Activated CD4-positive, alpha-beta memory T cell treated with anti-CD3 and anti-CD28 coated beads for 36 hours (primary cell): ENCODE data around the gene YDJC. TPM values are rescaled to one million over a fixed set of nuclear protein-coding genes. Genes with fewer than 3 reads are reported as not detected.
"Not testable (repeated sequence)": the region's sequence is repeated elsewhere in the genome, so short reads cannot be mapped to it uniquely, and the experiment has no call there.

Experiments used
- CTCF ChIA-PET: fragments of 350-600 bp; sonication (Branson Sonifier 250); formaldehyde crosslinking; loops from one replicate; lab custom pipeline; 2021; ENCODE audit warnings: antibody characterized with exemption, inconsistent platforms; lab: Charles Lee
- POLR2A ChIA-PET: fragments of 350-600 bp; sonication (Branson Sonifier 250); formaldehyde crosslinking; loops from one replicate; lab custom pipeline; 2021; ENCODE audit warnings: antibody characterized with exemption; lab: Charles Lee
- DNase-seq: peaks from one replicate; pipeline ENCODE4 v3.0.0-alpha.2; 2020
- H3K27ac Mint-ChIP-seq: one replicate; pipeline ENCODE4 v1.8.0; 2021; ENCODE audit warnings: mixed read lengths
- H3K27me3 Mint-ChIP-seq: one replicate; pipeline ENCODE4 v1.8.0; 2021; ENCODE audit warnings: mixed read lengths
- H3K36me3 Mint-ChIP-seq: one replicate; pipeline ENCODE4 v1.8.0; 2021; ENCODE audit warnings: mixed read lengths
- H3K4me1 Mint-ChIP-seq: one replicate; pipeline ENCODE4 v1.8.0; 2021; ENCODE audit warnings: low read depth, mixed read lengths
- H3K4me3 Mint-ChIP-seq: one replicate; pipeline ENCODE4 v1.8.0; 2021; ENCODE audit warnings: mild to moderate bottlenecking, mixed read lengths
- H3K9me3 Mint-ChIP-seq: one replicate; pipeline ENCODE4 v1.8.0; 2021; ENCODE audit warnings: mixed read lengths
- intact Hi-C: fragments of 100-400 bp; cut with micrococcal nuclease; formaldehyde crosslinking; loops from one replicate; pipeline ENCODE4 v1.15.1; 2023
- total RNA-seq, 2 experiments: library from RNA; stranded (reverse); gene quantifications; one replicate each; pipeline ENCODE4 v1.2.3, GENCODE V29; 2021

Gene YDJC
- total RNA-seq, 2 experiments from 2014 or later: 45.3 to 47.1 TPM

- H3K27me3 Mint-ChIP-seq, H3K36me3 Mint-ChIP-seq, DNase-seq, H3K4me3 Mint-ChIP-seq, H3K9me3 Mint-ChIP-seq, intact Hi-C loops, H3K27ac Mint-ChIP-seq, POLR2A ChIA-PET: not testable (repeated sequence)
- peaks cover 10% of the 10 kb centered on the region for H3K4me1 Mint-ChIP-seq
- CTCF ChIA-PET: interaction anchor here (4.2 kb wide), 1 partner anchor 9 kb away, joined by 26 read pairs; no protein-coding TSS in a partner anchor
These were observed 7.6 kb upstream of the YDJC start for GRCh38 chr22:21637450-21637849.

- Mint-ChIP-seq H3K9me3 (no peaks in the 10 kb centered on the region), H3K36me3 (no peaks in the 10 kb centered on the region), H3K4me1 (peaks cover 11% of the 10 kb centered on the region), H3K27ac (no peak overlapping the region), H3K27me3 (peaks cover 2% of the 10 kb centered on the region), H3K4me3 (no peak overlapping the region)
- ChIA-PET CTCF (interaction anchor here (4.2 kb wide), 1 partner anchor 10 kb away, joined by 26 read pairs; no protein-coding TSS in a partner anchor), POLR2A (no interaction called here)
- DNase-seq: no peak
- intact Hi-C loops: no loop called here
These were observed 6.9 kb upstream of the YDJC start for GRCh38 chr22:21636629-21637218.

GRCh38 chr22:21635771-21636510 is 6.1 kb upstream of the YDJC start:
- peaks cover 7% of the 10 kb centered on the region for H3K4me1 Mint-ChIP-seq

GRCh38 chr22:21634844-21635243 is 5.0 kb upstream of the YDJC start:
- Mint-ChIP-seq H3K9me3 (no peaks in the 10 kb centered on the region), H3K27ac (no peak overlapping the region), H3K27me3 (no peaks in the 10 kb centered on the region), H3K4me3 (no peak overlapping the region), H3K4me1 (peaks cover 13% of the 10 kb centered on the region), H3K36me3 (no peaks in the 10 kb centered on the region)
- ChIA-PET CTCF (interaction anchor here (4.2 kb wide), 1 partner anchor 12 kb away, joined by 26 read pairs; no protein-coding TSS in a partner anchor), POLR2A (no interaction called here)
- intact Hi-C loops: no loop called here
- no peak for DNase-seq

More at GRCh38 chr22:21635771-21636510, 6.1 kb upstream of the YDJC start:
- no peak for DNase-seq
- CTCF ChIA-PET: interaction anchor here (4.2 kb wide), 1 partner anchor 11 kb away, joined by 26 read pairs; no protein-coding TSS in a partner anchor
- H3K27ac Mint-ChIP-seq: no peak overlapping the region
- intact Hi-C loops: no loop called here
- no peaks in the 10 kb centered on the region for H3K9me3 Mint-ChIP-seq
- POLR2A ChIA-PET: no interaction called here
- H3K27me3 Mint-ChIP-seq: peaks cover 2% of the 10 kb centered on the region
- H3K4me3 Mint-ChIP-seq: no peak overlapping the region
- no peaks in the 10 kb centered on the region for H3K36me3 Mint-ChIP-seq

- peaks cover 3% of the 10 kb centered on the region for H3K36me3 Mint-ChIP-seq
- H3K4me1 Mint-ChIP-seq: peaks cover 14% of the 10 kb centered on the region
- CTCF ChIA-PET: interaction anchor here (4.2 to 6.1 kb wide), 2 partner anchors 8 to 13 kb away, joined by 26 to 151 read pairs; partner anchors contain the start of gene SDF2L1
- H3K27ac Mint-ChIP-seq: no peak overlapping the region
- H3K9me3 Mint-ChIP-seq: no peaks in the 10 kb centered on the region
- POLR2A ChIA-PET: interaction anchor here (1.1 kb wide), 1 partner anchor 8 kb away, joined by 3 read pairs; the partner anchor contains the start of gene SDF2L1
- H3K4me3 Mint-ChIP-seq: no peak overlapping the region
- DNase-seq: no peak
- intact Hi-C loops: no loop called here
- no peaks in the 10 kb centered on the region for H3K27me3 Mint-ChIP-seq
These were observed 4.3 kb upstream of the YDJC start for GRCh38 chr22:21634081-21634480.

GRCh38 chr22:21633481-21633880 is 3.7 kb upstream of the YDJC start:
- intact Hi-C loops: no loop called here
- no peak for DNase-seq
- no peaks in the 10 kb centered on the region for H3K9me3 Mint-ChIP-seq
- POLR2A ChIA-PET: interaction anchor here (1.1 kb wide), 1 partner anchor 9 kb away, joined by 3 read pairs; the partner anchor contains the start of gene SDF2L1
- peaks cover 4% of the 10 kb centered on the region for H3K36me3 Mint-ChIP-seq
- CTCF ChIA-PET: interaction anchor here (4.2 to 6.1 kb wide), 2 partner anchors 9 to 13 kb away, joined by 26 to 151 read pairs; partner anchors contain the start of gene SDF2L1
- no peaks in the 10 kb centered on the region for H3K27me3 Mint-ChIP-seq
- H3K4me1 Mint-ChIP-seq: peaks cover 15% of the 10 kb centered on the region
- no peak overlapping the region for H3K4me3 Mint-ChIP-seq
- no peak overlapping the region for H3K27ac Mint-ChIP-seq

- H3K27me3 Mint-ChIP-seq: no peaks in the 10 kb centered on the region
- ChIA-PET POLR2A (interaction anchor here (1.4 kb wide), 1 partner anchor 9 kb away, joined by 10 read pairs; the partner anchor contains the start of gene SDF2L1), CTCF (interaction anchor here (1.0 to 6.1 kb wide), 3 partner anchors 9 to 44 kb away, joined by 4 to 151 read pairs (median 7); partner anchors contain the start of gene SDF2L1)
- peaks cover 20% of the 10 kb centered on the region for H3K4me1 Mint-ChIP-seq
- peak overlapping the region; percentile 49 for H3K27ac Mint-ChIP-seq
- no peak overlapping the region for H3K4me3 Mint-ChIP-seq
- peaks cover 9% of the 10 kb centered on the region for H3K36me3 Mint-ChIP-seq
- intact Hi-C loops: no loop called here
- no peak for DNase-seq
- H3K9me3 Mint-ChIP-seq: no peaks in the 10 kb centered on the region
These were observed 3.1 kb upstream of the YDJC start for GRCh38 chr22:21632931-21633330.

GRCh38 chr22:21632237-21632895 is 2.5 kb upstream of the YDJC start, which contains the start of gene CCDC116:
TSS of gene CCDC116 (plus strand) at chr22:21632760. CDS start at chr22:21633182, 422 bp downstream.
- ChIA-PET CTCF (interaction anchor here (1.0 to 6.1 kb wide), 3 partner anchors 10 to 43 kb away, joined by 4 to 151 read pairs (median 7); partner anchors contain the start of gene SDF2L1), POLR2A (interaction anchor here (1.4 kb wide), 1 partner anchor 9 kb away, joined by 10 read pairs; the partner anchor contains the start of gene SDF2L1)
- Mint-ChIP-seq H3K4me3 (no peak within 1 kb of the TSS), H3K4me1 (peaks cover 25% of the 10 kb centered on the region), H3K27ac (peak within 1 kb of the TSS; percentile 49), H3K27me3 (no peaks in the 10 kb centered on the region), H3K36me3 (peaks cover 15% of the 10 kb centered on the region), H3K9me3 (no peaks in the 10 kb centered on the region)
- DNase-seq: peak; percentile 80
- intact Hi-C loops: no loop called here

- CTCF ChIA-PET: interaction anchor here (0.8 to 6.1 kb wide), 6 partner anchors 11 to 58 kb away, joined by 3 to 151 read pairs (median 17); partner anchors contain the start of gene SDF2L1
- Mint-ChIP-seq H3K36me3 (peaks cover 22% of the 10 kb centered on the region), H3K9me3 (no peaks in the 10 kb centered on the region), H3K27me3 (no peaks in the 10 kb centered on the region), H3K27ac (no peak overlapping the region), H3K4me3 (no peak overlapping the region), H3K4me1 (peaks cover 35% of the 10 kb centered on the region)
- intact Hi-C loops: loop anchor here (2.0 kb wide), 1 partner anchor 60 kb away; no protein-coding TSS in a partner anchor
- POLR2A ChIA-PET: interaction anchor here (1.1 kb wide), 1 partner anchor 12 kb away, joined by 4 read pairs; no protein-coding TSS in a partner anchor
- no peak for DNase-seq
These were observed 1.2 kb upstream of the YDJC start for GRCh38 chr22:21631025-21631424.

GRCh38 chr22:21628386-21629254 is 1.2 kb downstream of the YDJC start:
- H3K4me1 Mint-ChIP-seq: peaks cover 38% of the 10 kb centered on the region
- intact Hi-C loops: loop anchor here (5.0 kb wide), 1 partner anchor 41 kb away; no protein-coding TSS in a partner anchor
- CTCF ChIA-PET: interaction anchor here (0.7 to 6.1 kb wide), 23 partner anchors 7 to 626 kb away, joined by 3 to 151 read pairs (median 5); partner anchors contain the start of genes PPIL2, SDF2L1, THAP7 and YPEL1
- H3K9me3 Mint-ChIP-seq: no peaks in the 10 kb centered on the region
- peaks cover 22% of the 10 kb centered on the region for H3K36me3 Mint-ChIP-seq
- POLR2A ChIA-PET: interaction anchor here (0.9 to 3.4 kb wide), 6 partner anchors 14 to 60 kb away, joined by 3 to 46 read pairs (median 8); partner anchors contain the start of genes PPIL2 and SDF2L1
- H3K27ac Mint-ChIP-seq: peak overlapping the region; percentile 92
- no peak for DNase-seq
- peak overlapping the region; percentile 89 for H3K4me3 Mint-ChIP-seq
- H3K27me3 Mint-ChIP-seq: no peaks in the 10 kb centered on the region
